Tibial artery (tissue), 4 donors: ENCODE measurements around the gene ZNF735.
"Not testable (repeated sequence)": the region's sequence is repeated elsewhere in the genome, so short reads cannot be mapped to it uniquely, and the experiment has no call there.

Source experiments
- DNase-seq, 2 donors: peaks; one replicate each; pipeline ENCODE4 v3.0.0-alpha.2; 2019
- H3K27ac ChIP-seq, 2 donors: fragments of 200-600 bp; sonication (generic) in 1 of 2; 1 replicate in 1 of 2; 2 replicates in 1 of 2; pipeline ENCODE4 v1.5.1; 2018 to 2019; ENCODE audit warnings: mild to moderate bottlenecking in 1 of 2
- H3K27me3 ChIP-seq, 2 donors: fragments of 200-600 bp; sonication (generic) in 1 of 2; one replicate each; pipeline versions ENCODE4 v1.5.1 to v1.6.0; 2016 to 2019
- H3K36me3 ChIP-seq, 3 donors: fragments of 200-600 bp; sonication (generic) in 2 of 3; one replicate each; pipeline ENCODE4 v1.5.1; 2016 to 2019; ENCODE audit warnings: mild to moderate bottlenecking in 2 of 3
- H3K4me1 ChIP-seq, 4 donors: fragments of 200-600 bp; sonication (generic) in 2 of 4; 1 replicate in 3 of 4; 2 replicates in 1 of 4; pipeline ENCODE4 v1.5.1; 2016 to 2019
- H3K4me3 ChIP-seq, 2 donors: fragments of 200-600 bp; sonication (generic) in 1 of 2; 1 replicate in 1 of 2; 2 replicates in 1 of 2; pipeline ENCODE4 v1.5.1; 2018 to 2019; ENCODE audit warnings: mild to moderate bottlenecking in 2 of 2
- H3K9me3 ChIP-seq, 3 donors: fragments of 200-600 bp; sonication (generic) in 1 of 3; one replicate each; pipeline ENCODE4 v1.5.1; 2016 to 2019
- intact Hi-C: fragments of 100-400 bp; cut with DNase I; formaldehyde crosslinking; loops from one replicate; pipeline ENCODE4 v1.15.0; 2023; ENCODE audit warnings: low total_unique reads
- TF ChIP-seq, protein P1 (sequence below), 2 experiments: fragments of 200-600 bp in 1 of 2; fragments of 450-650 bp in 1 of 2; IDR thresholded peaks; one replicate each; pipeline ENCODE4 v1.5.1; 2017 to 2019; ENCODE audit warnings: antibody characterized with exemption in 2 of 2, mild to moderate bottlenecking in 1 of 2, moderate library complexity in 1 of 2

Gene ZNF735

DNA sequence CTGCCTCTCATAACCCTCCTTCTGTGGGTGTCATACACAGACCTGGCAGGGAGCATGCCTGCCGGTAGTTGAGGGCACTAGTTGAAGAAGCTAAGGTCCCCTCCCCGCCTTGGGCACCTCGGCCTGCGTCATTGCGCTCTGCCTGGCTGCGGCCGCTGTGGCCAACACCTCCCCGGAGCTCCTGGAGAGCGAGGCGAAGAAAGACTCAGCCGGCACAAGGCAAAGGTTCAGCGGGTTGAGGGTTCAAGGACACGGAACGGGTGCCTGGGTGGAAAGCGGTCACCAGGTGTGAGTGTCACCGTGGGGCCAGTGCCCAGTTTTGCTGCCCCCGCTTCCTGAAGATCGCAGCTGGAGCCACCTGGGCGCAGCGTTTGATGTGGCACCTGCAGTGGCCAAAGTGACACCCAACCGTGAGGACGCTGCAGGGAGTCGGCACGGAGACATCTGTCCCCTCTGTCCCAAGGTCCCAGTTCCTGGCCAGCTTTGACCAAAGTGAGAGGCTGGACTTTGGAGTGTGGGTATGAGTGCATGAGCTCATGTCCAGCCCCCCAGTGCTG lies 14.8 kb upstream of the ZNF735 start:
- no peak overlapping the region for H3K4me3 ChIP-seq
- H3K27ac ChIP-seq = no peak overlapping the region
- no peaks in the 10 kb centered on the region for H3K4me1 ChIP-seq
- peaks cover 0 to 7% (median 0%) of the 10 kb centered on the region in 3 donors for H3K9me3 ChIP-seq
- TF ChIP-seq, protein P1, sequence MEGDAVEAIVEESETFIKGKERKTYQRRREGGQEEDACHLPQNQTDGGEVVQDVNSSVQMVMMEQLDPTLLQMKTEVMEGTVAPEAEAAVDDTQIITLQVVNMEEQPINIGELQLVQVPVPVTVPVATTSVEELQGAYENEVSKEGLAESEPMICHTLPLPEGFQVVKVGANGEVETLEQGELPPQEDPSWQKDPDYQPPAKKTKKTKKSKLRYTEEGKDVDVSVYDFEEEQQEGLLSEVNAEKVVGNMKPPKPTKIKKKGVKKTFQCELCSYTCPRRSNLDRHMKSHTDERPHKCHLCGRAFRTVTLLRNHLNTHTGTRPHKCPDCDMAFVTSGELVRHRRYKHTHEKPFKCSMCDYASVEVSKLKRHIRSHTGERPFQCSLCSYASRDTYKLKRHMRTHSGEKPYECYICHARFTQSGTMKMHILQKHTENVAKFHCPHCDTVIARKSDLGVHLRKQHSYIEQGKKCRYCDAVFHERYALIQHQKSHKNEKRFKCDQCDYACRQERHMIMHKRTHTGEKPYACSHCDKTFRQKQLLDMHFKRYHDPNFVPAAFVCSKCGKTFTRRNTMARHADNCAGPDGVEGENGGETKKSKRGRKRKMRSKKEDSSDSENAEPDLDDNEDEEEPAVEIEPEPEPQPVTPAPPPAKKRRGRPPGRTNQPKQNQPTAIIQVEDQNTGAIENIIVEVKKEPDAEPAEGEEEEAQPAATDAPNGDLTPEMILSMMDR (IDR thresholded peaks at IDR 0.05) = no peak
- H3K36me3 ChIP-seq = no peaks in the 10 kb centered on the region
- no peak for DNase-seq
- no peaks in the 10 kb centered on the region for H3K27me3 ChIP-seq
- intact Hi-C loops = no loop called here

DNA sequence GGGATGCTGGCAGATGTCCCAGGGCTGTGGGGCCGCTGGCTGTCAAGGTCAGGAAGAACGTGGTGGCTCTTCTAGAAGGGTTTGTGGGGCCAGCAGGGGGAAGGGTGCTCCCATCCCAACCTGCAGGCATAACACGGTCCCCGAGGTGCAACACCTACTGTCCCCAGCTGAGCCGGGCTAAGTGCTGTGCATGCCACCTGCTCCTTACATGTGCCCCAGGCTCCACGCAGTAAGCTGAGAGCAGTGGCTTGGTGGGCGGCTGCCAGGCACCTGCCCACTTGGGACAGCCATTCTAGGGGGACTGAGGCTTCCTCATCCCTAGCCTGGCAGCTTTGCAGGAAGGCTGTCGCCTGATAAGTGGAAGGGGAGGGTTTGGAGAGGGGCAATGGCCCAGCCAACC lies 14.2 kb upstream of the ZNF735 start:
- DNase-seq = no peak
- intact Hi-C loops = no loop called here
- Histone ChIP-seq H3K27ac (no peak overlapping the region), H3K4me1 (no peaks in the 10 kb centered on the region), H3K27me3 (no peaks in the 10 kb centered on the region), H3K4me3 (no peak overlapping the region), H3K36me3 (no peaks in the 10 kb centered on the region), H3K9me3 (peaks cover 0 to 3% (median 0%) of the 10 kb centered on the region in 3 donors)
- TF ChIP-seq, protein P1 (IDR thresholded peaks at IDR 0.05) = no peak

DNA sequence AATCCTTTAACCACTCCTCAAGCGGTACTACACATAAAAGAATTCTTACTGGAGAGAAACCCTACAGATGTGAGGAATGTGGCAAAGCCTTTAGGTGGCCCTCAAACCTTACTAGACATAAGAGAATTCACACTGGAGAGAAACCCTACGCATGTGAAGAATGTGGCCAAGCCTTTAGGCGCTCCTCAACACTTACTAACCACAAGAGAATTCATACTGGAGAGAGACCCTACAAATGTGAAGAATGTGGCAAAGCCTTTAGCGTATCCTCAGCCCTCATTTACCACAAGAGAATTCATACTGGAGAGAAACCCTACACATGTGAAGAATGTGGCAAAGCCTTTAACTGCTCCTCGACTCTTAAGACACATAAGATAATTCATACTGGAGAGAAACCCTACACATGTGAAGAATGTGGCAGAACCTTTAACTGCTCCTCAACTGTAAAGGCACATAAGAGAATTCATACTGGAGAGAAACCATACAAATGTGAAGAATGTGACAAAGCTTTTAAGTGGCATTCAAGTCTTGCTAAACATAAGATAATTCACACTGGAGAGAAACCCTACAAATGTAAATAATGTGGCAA lies 12.8 kb downstream of the ZNF735 start:
- H3K36me3 ChIP-seq, H3K4me1 ChIP-seq, intact Hi-C loops, H3K27ac ChIP-seq, H3K27me3 ChIP-seq, H3K4me3 ChIP-seq, DNase-seq: not testable (repeated sequence)
- H3K9me3 ChIP-seq = peaks cover 0 to 36% (median 31%) of the 10 kb centered on the region in 3 donors

DNA sequence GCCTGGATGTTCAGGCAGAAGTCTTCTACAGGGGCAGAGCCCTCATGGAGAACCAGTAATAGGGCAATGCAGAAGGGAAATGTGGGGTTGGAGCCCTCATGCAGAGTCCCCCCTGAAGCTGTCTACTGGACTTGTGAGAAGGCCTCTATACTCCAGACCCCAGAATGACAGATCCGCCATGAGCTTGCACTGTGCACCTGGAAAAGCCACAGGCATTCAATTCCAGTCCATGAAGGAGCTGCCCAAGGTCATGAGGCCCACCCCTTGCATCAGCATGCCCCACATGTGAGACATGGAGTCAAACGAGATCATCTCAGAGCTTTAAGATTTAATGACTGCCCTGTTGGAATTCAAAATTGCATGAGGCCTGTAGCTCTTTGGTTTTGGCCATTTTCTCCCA lies 16.4 kb downstream of the ZNF735 start:
- Histone ChIP-seq H3K9me3 (peaks cover 0 to 41% (median 31%) of the 10 kb centered on the region in 3 donors), H3K36me3 (no peaks in the 10 kb centered on the region), H3K27ac (no peak overlapping the region), H3K27me3 (no peaks in the 10 kb centered on the region), H3K4me3 (no peak overlapping the region), H3K4me1 (no peaks in the 10 kb centered on the region)
- TF ChIP-seq, protein P1 (IDR thresholded peaks at IDR 0.05) = no peak
- intact Hi-C loops = no loop called here
- no peak for DNase-seq

DNA sequence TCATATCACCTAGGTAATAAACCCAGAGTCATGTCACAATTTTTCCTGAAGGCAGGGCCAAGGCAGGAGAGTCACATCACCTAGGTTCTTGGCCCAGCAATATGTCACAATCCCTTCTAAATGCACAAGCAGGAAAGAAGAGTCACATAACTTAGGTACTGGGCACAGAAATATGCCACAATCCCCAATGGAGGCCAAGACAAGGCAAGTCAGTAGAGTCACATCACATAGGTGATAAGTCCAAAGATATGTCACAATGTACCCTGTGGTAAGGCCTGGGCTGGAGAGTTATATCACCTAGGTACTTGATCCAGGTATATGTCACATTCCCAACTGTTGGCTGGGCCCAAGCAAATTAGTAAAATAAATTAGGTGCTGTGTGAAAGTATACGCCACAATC lies 21.2 kb downstream of the ZNF735 start, which contains the start of gene ZNF679:
Gene ZNF679 (plus strand): TSS at position 301 of the 400 bp plus-strand sequence. CDS start 20,644 bp downstream, outside the sequence.
- H3K27me3 ChIP-seq, DNase-seq, H3K4me3 ChIP-seq, H3K27ac ChIP-seq, H3K9me3 ChIP-seq, H3K4me1 ChIP-seq, intact Hi-C loops, H3K36me3 ChIP-seq: not testable (repeated sequence)

DNA sequence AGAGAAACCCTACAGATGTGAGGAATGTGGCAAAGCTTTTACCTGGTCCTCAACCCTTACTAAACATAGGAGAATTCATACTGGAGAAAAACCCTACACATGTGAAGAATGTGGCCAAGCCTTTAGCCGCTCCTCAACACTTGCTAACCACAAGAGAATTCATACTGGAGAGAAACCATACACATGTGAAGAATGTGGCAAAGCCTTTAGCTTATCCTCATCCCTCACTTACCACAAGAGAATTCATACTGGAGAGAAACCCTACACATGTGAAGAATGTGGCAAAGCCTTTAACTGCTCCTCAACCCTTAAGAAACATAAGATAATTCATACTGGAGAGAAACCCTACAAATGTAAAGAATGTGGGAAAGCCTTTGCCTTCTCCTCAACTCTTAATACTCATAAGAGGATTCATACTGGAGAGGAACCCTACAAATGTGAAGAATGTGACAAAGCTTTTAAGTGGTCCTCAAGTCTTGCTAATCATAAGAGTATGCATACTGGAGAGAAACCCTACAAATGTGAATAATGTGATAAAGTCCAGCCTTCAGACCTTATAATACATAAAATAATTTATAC lies 59.4 kb downstream of the ZNF735 start:
- no peak overlapping the region for H3K27ac ChIP-seq
- TF ChIP-seq, protein P1 (IDR thresholded peaks at IDR 0.05) = no peak
- H3K27me3 ChIP-seq = no peaks in the 10 kb centered on the region
- H3K4me1 ChIP-seq = no peaks in the 10 kb centered on the region
- peaks cover 0 to 46% (median 32%) of the 10 kb centered on the region in 3 donors for H3K9me3 ChIP-seq
- no peak overlapping the region for H3K4me3 ChIP-seq
- H3K36me3 ChIP-seq = no peaks in the 10 kb centered on the region
- intact Hi-C loops = no loop called here
- no peak for DNase-seq
